ENCODE results near the gene PEAK1.

DNA sequence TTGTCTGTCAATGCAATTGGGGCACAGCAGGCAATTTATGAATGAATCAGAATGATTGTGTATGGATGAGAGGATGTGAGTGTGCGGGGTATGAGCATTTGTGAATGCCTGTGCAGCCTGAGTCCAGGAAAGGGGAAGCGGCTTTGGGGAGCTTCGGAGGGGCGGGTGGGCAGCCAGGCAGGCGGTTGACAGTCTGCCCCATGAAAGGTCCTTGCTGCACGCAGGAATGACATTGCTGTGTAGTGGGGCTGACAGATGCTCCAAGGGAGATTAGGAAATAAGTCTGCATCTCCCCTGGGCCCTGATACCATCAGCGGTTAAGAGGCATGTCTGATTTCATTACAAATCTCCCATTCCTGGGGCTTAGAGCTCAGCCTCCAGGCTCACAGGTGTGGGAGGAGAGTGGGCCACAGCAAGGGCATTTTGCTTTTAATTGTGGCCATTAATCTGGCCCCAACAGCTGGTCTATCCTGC lies 322.6 kb downstream of the PEAK1 start:
- TF ChIP-seq POLR2A (IDR thresholded peaks at IDR 0.05) (no peak), POLR2AphosphoS5 (IDR thresholded peaks at IDR 0.05; ENCODE audit: insufficient read depth in 1 of 2, low read depth in 1 of 2) (no peak)
- TF ChIP-seq, protein P1, sequence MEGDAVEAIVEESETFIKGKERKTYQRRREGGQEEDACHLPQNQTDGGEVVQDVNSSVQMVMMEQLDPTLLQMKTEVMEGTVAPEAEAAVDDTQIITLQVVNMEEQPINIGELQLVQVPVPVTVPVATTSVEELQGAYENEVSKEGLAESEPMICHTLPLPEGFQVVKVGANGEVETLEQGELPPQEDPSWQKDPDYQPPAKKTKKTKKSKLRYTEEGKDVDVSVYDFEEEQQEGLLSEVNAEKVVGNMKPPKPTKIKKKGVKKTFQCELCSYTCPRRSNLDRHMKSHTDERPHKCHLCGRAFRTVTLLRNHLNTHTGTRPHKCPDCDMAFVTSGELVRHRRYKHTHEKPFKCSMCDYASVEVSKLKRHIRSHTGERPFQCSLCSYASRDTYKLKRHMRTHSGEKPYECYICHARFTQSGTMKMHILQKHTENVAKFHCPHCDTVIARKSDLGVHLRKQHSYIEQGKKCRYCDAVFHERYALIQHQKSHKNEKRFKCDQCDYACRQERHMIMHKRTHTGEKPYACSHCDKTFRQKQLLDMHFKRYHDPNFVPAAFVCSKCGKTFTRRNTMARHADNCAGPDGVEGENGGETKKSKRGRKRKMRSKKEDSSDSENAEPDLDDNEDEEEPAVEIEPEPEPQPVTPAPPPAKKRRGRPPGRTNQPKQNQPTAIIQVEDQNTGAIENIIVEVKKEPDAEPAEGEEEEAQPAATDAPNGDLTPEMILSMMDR (IDR thresholded peaks at IDR 0.05) = no peak

Data from vagina (tissue), 2 donors.